Neural cell (in vitro differentiated cells): ENCODE measurements around the gene GPR158. TPM values are rescaled to one million over a fixed set of nuclear protein-coding genes. Genes with fewer than 3 reads are reported as not detected.

ENCODE experiments used
- H2AFZ ChIP-seq: fragments of 200-600, 300-800 bp; sonication (generic), shearing (Covaris generic); 2 replicates; pipeline ENCODE4 v1.6.0; 2014; ENCODE audit warnings: low read depth, mild to moderate bottlenecking, antibody characterized with exemption, low read length, moderate library complexity
- H3F3A ChIP-seq: fragments of 200-600 bp; shearing (Covaris generic); 2 replicates; pipeline ENCODE4 v1.6.1; 2016; ENCODE audit warnings: mild to moderate bottlenecking, moderate library complexity, mixed read lengths, antibody characterized with exemption, low read length; ENCODE audit not compliant: insufficient read depth, poor library complexity, severe bottlenecking
- H3K27ac ChIP-seq: fragments of 200-600, 300-800 bp; sonication (generic), shearing (Covaris generic); 2 replicates; pipeline ENCODE4 v1.5.1; 2014; ENCODE audit warnings: mild to moderate bottlenecking, low read length, moderate library complexity
- H3K27me3 ChIP-seq: fragments of 300-800, 200-600 bp; sonication (generic), shearing (Covaris generic); 2 replicates; pipeline ENCODE4 v1.6.0; 2014; ENCODE audit warnings: mild to moderate bottlenecking, low read depth, low read length, moderate library complexity; ENCODE audit not compliant: insufficient read depth
- H3K36me3 ChIP-seq: fragments of 300-800, 200-600 bp; sonication (generic), shearing (Covaris generic); 2 replicates; pipeline ENCODE4 v1.5.1; 2014; ENCODE audit warnings: mild to moderate bottlenecking, antibody characterized with exemption, low read length, moderate library complexity; ENCODE audit not compliant: insufficient read depth
- H3K4me2 ChIP-seq: fragments of 300-800, 200-600 bp; sonication (generic), shearing (Covaris generic); 2 replicates; pipeline ENCODE4 v1.6.0; 2014; ENCODE audit warnings: mild to moderate bottlenecking, low read length
- H3K4me3 ChIP-seq: fragments of 300-800, 200-600 bp; sonication (generic), shearing (Covaris generic); 2 replicates; pipeline ENCODE4 v1.5.1; 2014; ENCODE audit warnings: mild to moderate bottlenecking, low read length, moderate library complexity
- H3K79me2 ChIP-seq: fragments of 200-600 bp; shearing (Covaris generic); replicated peaks from 2 replicates; pipeline ENCODE4 v1.6.0; 2014; ENCODE audit warnings: mild to moderate bottlenecking, low read length, moderate library complexity; ENCODE audit not compliant: insufficient read depth
- H3K9ac ChIP-seq: fragments of 300-800, 200-600 bp; sonication (generic), shearing (Covaris generic); 2 replicates; pipeline ENCODE4 v1.6.1; 2016; ENCODE audit warnings: mild to moderate bottlenecking, low read length, mixed read lengths
- H3K9me2 ChIP-seq: fragments of 200-600 bp; shearing (Covaris generic); 2 replicates; pipeline ENCODE4 v1.6.1; 2016; ENCODE audit warnings: mild to moderate bottlenecking, low read length, mixed read lengths; ENCODE audit not compliant: insufficient read depth
- H3K9me3 ChIP-seq: fragments of 200-600, 300-800 bp; sonication (generic), shearing (Covaris generic); 2 replicates; pipeline ENCODE4 v1.6.1; 2016; ENCODE audit warnings: mild to moderate bottlenecking, mixed run types, low read length, moderate library complexity, mixed read lengths
- H4K20me1 ChIP-seq: fragments of 200-600 bp; shearing (Covaris generic); 2 replicates; pipeline ENCODE4 v1.6.1; 2016; ENCODE audit warnings: mild to moderate bottlenecking, mixed run types; ENCODE audit not compliant: insufficient read depth
- EP300 ChIP-seq: fragments of 450-650 bp; conservative IDR thresholded peaks from 2 replicates; pipeline ENCODE4 v1.6.1; 2014; ENCODE audit warnings: antibody characterized with exemption, mild to moderate bottlenecking, moderate library complexity; ENCODE audit not compliant: poor library complexity, severe bottlenecking
- MXI1 ChIP-seq: fragments of 450-650 bp; conservative IDR thresholded peaks from 2 replicates; pipeline ENCODE4 v1.6.1; 2014; ENCODE audit warnings: antibody characterized with exemption, mild to moderate bottlenecking; ENCODE audit not compliant: poor library complexity, severe bottlenecking
- POLR2AphosphoS5 ChIP-seq: IDR thresholded peaks from 2 replicates; pipeline ENCODE4 v1.6.1; 2012
- RAD21 ChIP-seq: fragments of 450-650 bp; conservative IDR thresholded peaks from 2 replicates; pipeline ENCODE4 v1.6.1; 2014; ENCODE audit warnings: antibody characterized with exemption, mild to moderate bottlenecking, moderate library complexity
- SMC3 ChIP-seq: fragments of 450-650 bp; conservative IDR thresholded peaks from 2 replicates; pipeline ENCODE4 v1.6.1; 2014; ENCODE audit warnings: antibody characterized with exemption, mild to moderate bottlenecking, moderate library complexity; ENCODE audit not compliant: poor library complexity
- polyA plus RNA-seq: library from polyadenylated mRNA; depleted of rRNA; stranded (reverse); fragments of >200 nt; gene quantifications from 2 replicates; pipeline ENCODE4 v1.2.3, GENCODE V29; 2014
- TF ChIP-seq, protein P1 (sequence below): fragments of 450-650 bp; IDR thresholded peaks from 2 replicates; pipeline ENCODE4 v1.5.1; 2014; ENCODE audit warnings: antibody characterized with exemption, mild to moderate bottlenecking, moderate library complexity; ENCODE audit not compliant: poor library complexity, severe bottlenecking
- TF ChIP-seq, protein P2 (sequence below): IDR thresholded peaks from 2 replicates; pipeline ENCODE4 v1.6.1; 2012; ENCODE audit warnings: borderline replicate concordance

The GPR158 gene
- polyA plus RNA-seq, 1 donor from 2014 or later, result 2.1 TPM

GRCh38 chr10:25556457-25556856, 381.7 kb downstream of the GPR158 start:
- Histone ChIP-seq H4K20me1 (no peaks in the 10 kb centered on the region), H3K36me3 (no peaks in the 10 kb centered on the region), H3K4me3 (no peak overlapping the region), H3K9me3 (no peaks in the 10 kb centered on the region), H3K9me2 (no peaks in the 10 kb centered on the region), H3K79me2 (no peaks in the 10 kb centered on the region), H2AFZ (no peak overlapping the region), H3K27ac (no peak overlapping the region), H3K27me3 (no peaks in the 10 kb centered on the region), H3K9ac (no peak overlapping the region), H3F3A (no peaks in the 10 kb centered on the region), H3K4me2 (no peak overlapping the region)
- TF ChIP-seq MXI1, result no peak
- no peak for TF ChIP-seq EP300
- TF ChIP-seq, protein P1, sequence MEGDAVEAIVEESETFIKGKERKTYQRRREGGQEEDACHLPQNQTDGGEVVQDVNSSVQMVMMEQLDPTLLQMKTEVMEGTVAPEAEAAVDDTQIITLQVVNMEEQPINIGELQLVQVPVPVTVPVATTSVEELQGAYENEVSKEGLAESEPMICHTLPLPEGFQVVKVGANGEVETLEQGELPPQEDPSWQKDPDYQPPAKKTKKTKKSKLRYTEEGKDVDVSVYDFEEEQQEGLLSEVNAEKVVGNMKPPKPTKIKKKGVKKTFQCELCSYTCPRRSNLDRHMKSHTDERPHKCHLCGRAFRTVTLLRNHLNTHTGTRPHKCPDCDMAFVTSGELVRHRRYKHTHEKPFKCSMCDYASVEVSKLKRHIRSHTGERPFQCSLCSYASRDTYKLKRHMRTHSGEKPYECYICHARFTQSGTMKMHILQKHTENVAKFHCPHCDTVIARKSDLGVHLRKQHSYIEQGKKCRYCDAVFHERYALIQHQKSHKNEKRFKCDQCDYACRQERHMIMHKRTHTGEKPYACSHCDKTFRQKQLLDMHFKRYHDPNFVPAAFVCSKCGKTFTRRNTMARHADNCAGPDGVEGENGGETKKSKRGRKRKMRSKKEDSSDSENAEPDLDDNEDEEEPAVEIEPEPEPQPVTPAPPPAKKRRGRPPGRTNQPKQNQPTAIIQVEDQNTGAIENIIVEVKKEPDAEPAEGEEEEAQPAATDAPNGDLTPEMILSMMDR, result no peak
- no peak for TF ChIP-seq RAD21
- no peak for TF ChIP-seq SMC3

DNA sequence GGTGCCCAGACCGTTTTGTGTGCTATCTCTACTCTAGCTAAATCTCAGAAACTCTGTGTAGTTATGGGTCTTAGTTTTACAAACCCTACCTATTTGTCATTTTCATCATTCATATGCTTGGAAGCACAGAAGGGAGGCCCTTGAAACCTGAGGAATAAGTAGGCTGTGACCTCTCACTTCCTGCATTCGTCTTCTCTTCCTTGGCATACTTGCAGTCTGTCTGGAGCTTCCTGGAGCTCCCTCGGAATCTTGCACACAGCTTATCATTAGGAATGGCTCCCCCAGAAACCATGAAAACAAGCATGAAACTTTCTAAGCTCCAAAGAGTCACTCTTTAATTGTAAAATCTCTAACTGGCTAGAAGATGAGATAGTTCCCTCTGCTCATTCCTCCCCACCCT, 382.3 kb downstream of the GPR158 start:
- no peak overlapping the region for H3K9ac ChIP-seq
- no peaks in the 10 kb centered on the region for H3K36me3 ChIP-seq
- no peaks in the 10 kb centered on the region for H3K27me3 ChIP-seq
- H3K9me3 ChIP-seq, result no peaks in the 10 kb centered on the region
- no peak overlapping the region for H3K4me3 ChIP-seq
- H3K9me2 ChIP-seq, result no peaks in the 10 kb centered on the region
- H3K27ac ChIP-seq, result no peak overlapping the region
- no peaks in the 10 kb centered on the region for H3F3A ChIP-seq
- no peak for TF ChIP-seq POLR2AphosphoS5
- TF ChIP-seq, protein P2, sequence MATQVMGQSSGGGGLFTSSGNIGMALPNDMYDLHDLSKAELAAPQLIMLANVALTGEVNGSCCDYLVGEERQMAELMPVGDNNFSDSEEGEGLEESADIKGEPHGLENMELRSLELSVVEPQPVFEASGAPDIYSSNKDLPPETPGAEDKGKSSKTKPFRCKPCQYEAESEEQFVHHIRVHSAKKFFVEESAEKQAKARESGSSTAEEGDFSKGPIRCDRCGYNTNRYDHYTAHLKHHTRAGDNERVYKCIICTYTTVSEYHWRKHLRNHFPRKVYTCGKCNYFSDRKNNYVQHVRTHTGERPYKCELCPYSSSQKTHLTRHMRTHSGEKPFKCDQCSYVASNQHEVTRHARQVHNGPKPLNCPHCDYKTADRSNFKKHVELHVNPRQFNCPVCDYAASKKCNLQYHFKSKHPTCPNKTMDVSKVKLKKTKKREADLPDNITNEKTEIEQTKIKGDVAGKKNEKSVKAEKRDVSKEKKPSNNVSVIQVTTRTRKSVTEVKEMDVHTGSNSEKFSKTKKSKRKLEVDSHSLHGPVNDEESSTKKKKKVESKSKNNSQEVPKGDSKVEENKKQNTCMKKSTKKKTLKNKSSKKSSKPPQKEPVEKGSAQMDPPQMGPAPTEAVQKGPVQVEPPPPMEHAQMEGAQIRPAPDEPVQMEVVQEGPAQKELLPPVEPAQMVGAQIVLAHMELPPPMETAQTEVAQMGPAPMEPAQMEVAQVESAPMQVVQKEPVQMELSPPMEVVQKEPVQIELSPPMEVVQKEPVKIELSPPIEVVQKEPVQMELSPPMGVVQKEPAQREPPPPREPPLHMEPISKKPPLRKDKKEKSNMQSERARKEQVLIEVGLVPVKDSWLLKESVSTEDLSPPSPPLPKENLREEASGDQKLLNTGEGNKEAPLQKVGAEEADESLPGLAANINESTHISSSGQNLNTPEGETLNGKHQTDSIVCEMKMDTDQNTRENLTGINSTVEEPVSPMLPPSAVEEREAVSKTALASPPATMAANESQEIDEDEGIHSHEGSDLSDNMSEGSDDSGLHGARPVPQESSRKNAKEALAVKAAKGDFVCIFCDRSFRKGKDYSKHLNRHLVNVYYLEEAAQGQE, result no peak
- TF ChIP-seq MXI1, result no peak
- TF ChIP-seq, protein P1, result no peak
- TF ChIP-seq RAD21, result no peak
- no peak for TF ChIP-seq EP300
- H2AFZ ChIP-seq, result no peak overlapping the region
- H4K20me1 ChIP-seq, result no peaks in the 10 kb centered on the region
- no peak overlapping the region for H3K4me2 ChIP-seq
- no peaks in the 10 kb centered on the region for H3K79me2 ChIP-seq
